Panc1 (cell line): Measurements from ENCODE around the gene PLPP1. TPM values are rescaled to one million over a fixed set of nuclear protein-coding genes. Genes with fewer than 3 reads are reported as not detected.

Source experiments
- ATAC-seq: fragments of 200-7000 bp; cut with Tn5 transposase; 2 replicates; pipeline ENCODE4 v1.9.1; 2020; ENCODE audit warnings: mild to moderate bottlenecking, moderate library complexity
- BruUV-seq: library from RNA; stranded (reverse); fragments of 400-500 nt; replicated peaks from 2 replicates; lab custom pipeline; 2021; lab: Mats Ljungman, UMichigan
- CTCF ChIA-PET: fragments of 300-600 bp; sonication (Branson Sonifier 250); formaldehyde crosslinking; loops from one replicate; lab custom pipeline; 2022; ENCODE audit warnings: antibody characterized with exemption; lab: Charles Lee
- POLR2A ChIA-PET: fragments of 300-600 bp; sonication (Branson Sonifier 250); formaldehyde crosslinking; loops from one replicate; lab custom pipeline; 2022; ENCODE audit warnings: antibody characterized with exemption; lab: Charles Lee
- DNase-seq: peaks from one replicate; pipeline ENCODE4 v3.0.0-alpha.2; 2010; ENCODE audit warnings: low read depth, low spot score
- H3K27ac ChIP-seq: 2 replicates; pipeline ENCODE4 v1.5.1; 2011; ENCODE audit warnings: mild to moderate bottlenecking, low read length, inconsistent platforms
- H3K27me3 ChIP-seq: fragments of 200-500 bp; sonication (Bioruptor generic); 2 replicates; pipeline ENCODE4 v1.6.0; 2014; ENCODE audit warnings: low read length, inconsistent platforms; ENCODE audit not compliant: control insufficient read depth, insufficient read depth
- H3K36me3 ChIP-seq: fragments of 200-500 bp; sonication (Bioruptor generic); 2 replicates; pipeline ENCODE4 v1.5.1; 2014; ENCODE audit warnings: inconsistent platforms, mild to moderate bottlenecking, low read length, moderate library complexity; ENCODE audit not compliant: control insufficient read depth, insufficient read depth
- H3K4me1 ChIP-seq: 2 replicates; pipeline ENCODE4 v1.5.1; 2011; ENCODE audit warnings: inconsistent platforms, mild to moderate bottlenecking, low read length, moderate library complexity; ENCODE audit not compliant: control insufficient read depth, insufficient read depth
- H3K4me3 ChIP-seq, 2 experiments: 2 replicates each; pipeline ENCODE4 v1.5.1; 2011 to 2012; ENCODE audit warnings: low read depth in 2 of 2, low read length in 2 of 2, mild to moderate bottlenecking in 2 of 2, inconsistent platforms in 1 of 2, moderate library complexity in 1 of 2
- H3K9me3 ChIP-seq: fragments of 200-500 bp; sonication (Bioruptor generic); 2 replicates; pipeline ENCODE4 v1.5.1; 2014; ENCODE audit warnings: low read depth, mild to moderate bottlenecking, inconsistent platforms, low read length, moderate library complexity; ENCODE audit not compliant: control insufficient read depth, insufficient read depth
- POLR2AphosphoS5 ChIP-seq: IDR thresholded peaks from 2 replicates; pipeline ENCODE4 v1.6.1; 2012; ENCODE audit warnings: mild to moderate bottlenecking, low read depth, low read length, moderate library complexity
- SIN3A ChIP-seq: IDR thresholded peaks from 2 replicates; pipeline ENCODE4 v1.6.1; 2012; ENCODE audit warnings: low read depth, mild to moderate bottlenecking, low read length, moderate library complexity, borderline replicate concordance; ENCODE audit not compliant: insufficient read depth
- TCF7L2 ChIP-seq: IDR thresholded peaks from 2 replicates; pipeline ENCODE4 v1.6.1; 2011; ENCODE audit warnings: mild to moderate bottlenecking, low read depth, low read length, inconsistent platforms
- in situ Hi-C: cut with HindIII; loops from 2 replicates; pipeline ENCODE4 v1.10.0; 2016; ENCODE audit warnings: low sequenced_read_pairs, low pct_unique_long_range_greater_than_20kb
- intact Hi-C: fragments of 100-400 bp; cut with micrococcal nuclease; formaldehyde crosslinking; loops from one replicate; pipeline ENCODE4 v1.10.0; 2022; ENCODE audit not compliant: unreplicated experiment
- total RNA-seq: library from RNA; stranded (reverse); gene quantifications from one replicate; pipeline ENCODE4 v1.2.1, GENCODE V29; 2021; ENCODE audit not compliant: unreplicated experiment
- TF ChIP-seq, protein P1 (sequence below): fragments of 450-650 bp; IDR thresholded peaks from 2 replicates; pipeline ENCODE4 v1.5.1; 2017; ENCODE audit warnings: mild to moderate bottlenecking
- TF ChIP-seq, protein P2 (sequence below), 2 experiments: IDR thresholded peaks; 2 replicates each; pipeline ENCODE4 v1.6.1; 2011 to 2012; ENCODE audit warnings: low read depth in 2 of 2, control low read depth in 1 of 2, low read length in 1 of 2, mild to moderate bottlenecking in 1 of 2, moderate library complexity in 1 of 2; ENCODE audit not compliant: insufficient read depth in 1 of 2

The PLPP1 gene
- total RNA-seq, 1 experiment from 2014 or later = 35.7 TPM

DNA sequence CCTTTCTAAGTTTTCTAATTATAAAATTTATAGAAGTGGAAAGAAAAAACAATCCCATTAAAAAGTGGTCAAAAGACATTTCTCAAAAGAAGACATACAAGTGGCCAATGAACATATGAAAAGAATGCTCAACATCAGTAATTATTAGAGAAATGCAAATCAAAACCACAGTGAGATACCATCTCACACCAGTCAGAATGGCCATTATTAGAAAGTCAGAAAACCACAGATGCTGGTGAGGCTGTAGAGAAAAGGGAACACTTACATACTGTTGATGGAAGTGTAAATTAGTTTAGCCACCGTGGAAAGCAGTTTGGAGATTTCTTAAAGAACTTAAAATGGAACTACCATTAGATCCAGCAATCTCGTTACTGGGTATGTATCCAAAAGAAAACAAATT is 23.7 kb upstream of the PLPP1 start:
- no peak for ATAC-seq
- DNase-seq = no peak
- intact Hi-C loops (no loop called here), in situ Hi-C loops (no loop called here)
- no peaks in the 10 kb centered on the region for H3K4me1 ChIP-seq
- H3K9me3 ChIP-seq = no peaks in the 10 kb centered on the region
- H3K27ac ChIP-seq = no peak overlapping the region
- TF ChIP-seq SIN3A (no peak), TCF7L2 (no peak), POLR2AphosphoS5 (no peak)
- TF ChIP-seq, protein P1, sequence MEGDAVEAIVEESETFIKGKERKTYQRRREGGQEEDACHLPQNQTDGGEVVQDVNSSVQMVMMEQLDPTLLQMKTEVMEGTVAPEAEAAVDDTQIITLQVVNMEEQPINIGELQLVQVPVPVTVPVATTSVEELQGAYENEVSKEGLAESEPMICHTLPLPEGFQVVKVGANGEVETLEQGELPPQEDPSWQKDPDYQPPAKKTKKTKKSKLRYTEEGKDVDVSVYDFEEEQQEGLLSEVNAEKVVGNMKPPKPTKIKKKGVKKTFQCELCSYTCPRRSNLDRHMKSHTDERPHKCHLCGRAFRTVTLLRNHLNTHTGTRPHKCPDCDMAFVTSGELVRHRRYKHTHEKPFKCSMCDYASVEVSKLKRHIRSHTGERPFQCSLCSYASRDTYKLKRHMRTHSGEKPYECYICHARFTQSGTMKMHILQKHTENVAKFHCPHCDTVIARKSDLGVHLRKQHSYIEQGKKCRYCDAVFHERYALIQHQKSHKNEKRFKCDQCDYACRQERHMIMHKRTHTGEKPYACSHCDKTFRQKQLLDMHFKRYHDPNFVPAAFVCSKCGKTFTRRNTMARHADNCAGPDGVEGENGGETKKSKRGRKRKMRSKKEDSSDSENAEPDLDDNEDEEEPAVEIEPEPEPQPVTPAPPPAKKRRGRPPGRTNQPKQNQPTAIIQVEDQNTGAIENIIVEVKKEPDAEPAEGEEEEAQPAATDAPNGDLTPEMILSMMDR = no peak
- TF ChIP-seq, protein P2, sequence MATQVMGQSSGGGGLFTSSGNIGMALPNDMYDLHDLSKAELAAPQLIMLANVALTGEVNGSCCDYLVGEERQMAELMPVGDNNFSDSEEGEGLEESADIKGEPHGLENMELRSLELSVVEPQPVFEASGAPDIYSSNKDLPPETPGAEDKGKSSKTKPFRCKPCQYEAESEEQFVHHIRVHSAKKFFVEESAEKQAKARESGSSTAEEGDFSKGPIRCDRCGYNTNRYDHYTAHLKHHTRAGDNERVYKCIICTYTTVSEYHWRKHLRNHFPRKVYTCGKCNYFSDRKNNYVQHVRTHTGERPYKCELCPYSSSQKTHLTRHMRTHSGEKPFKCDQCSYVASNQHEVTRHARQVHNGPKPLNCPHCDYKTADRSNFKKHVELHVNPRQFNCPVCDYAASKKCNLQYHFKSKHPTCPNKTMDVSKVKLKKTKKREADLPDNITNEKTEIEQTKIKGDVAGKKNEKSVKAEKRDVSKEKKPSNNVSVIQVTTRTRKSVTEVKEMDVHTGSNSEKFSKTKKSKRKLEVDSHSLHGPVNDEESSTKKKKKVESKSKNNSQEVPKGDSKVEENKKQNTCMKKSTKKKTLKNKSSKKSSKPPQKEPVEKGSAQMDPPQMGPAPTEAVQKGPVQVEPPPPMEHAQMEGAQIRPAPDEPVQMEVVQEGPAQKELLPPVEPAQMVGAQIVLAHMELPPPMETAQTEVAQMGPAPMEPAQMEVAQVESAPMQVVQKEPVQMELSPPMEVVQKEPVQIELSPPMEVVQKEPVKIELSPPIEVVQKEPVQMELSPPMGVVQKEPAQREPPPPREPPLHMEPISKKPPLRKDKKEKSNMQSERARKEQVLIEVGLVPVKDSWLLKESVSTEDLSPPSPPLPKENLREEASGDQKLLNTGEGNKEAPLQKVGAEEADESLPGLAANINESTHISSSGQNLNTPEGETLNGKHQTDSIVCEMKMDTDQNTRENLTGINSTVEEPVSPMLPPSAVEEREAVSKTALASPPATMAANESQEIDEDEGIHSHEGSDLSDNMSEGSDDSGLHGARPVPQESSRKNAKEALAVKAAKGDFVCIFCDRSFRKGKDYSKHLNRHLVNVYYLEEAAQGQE (IDR thresholded peaks at IDR 0.05; ENCODE audit: insufficient read depth in 1 of 2, low read depth in 2 of 2, low read length in 1 of 2) = no peak
- H3K27me3 ChIP-seq = no peaks in the 10 kb centered on the region; the same call in 1 of the 2 replicates
- H3K36me3 ChIP-seq = no peaks in the 10 kb centered on the region
- no TSS peak for BruUV-seq
- H3K4me3 ChIP-seq = no peak overlapping the region
- POLR2A ChIA-PET = interaction anchor here (0.6 kb wide), 1 partner anchor 8 kb away, joined by 5 read pairs; no protein-coding TSS in a partner anchor
- CTCF ChIA-PET = no interaction called here

DNA sequence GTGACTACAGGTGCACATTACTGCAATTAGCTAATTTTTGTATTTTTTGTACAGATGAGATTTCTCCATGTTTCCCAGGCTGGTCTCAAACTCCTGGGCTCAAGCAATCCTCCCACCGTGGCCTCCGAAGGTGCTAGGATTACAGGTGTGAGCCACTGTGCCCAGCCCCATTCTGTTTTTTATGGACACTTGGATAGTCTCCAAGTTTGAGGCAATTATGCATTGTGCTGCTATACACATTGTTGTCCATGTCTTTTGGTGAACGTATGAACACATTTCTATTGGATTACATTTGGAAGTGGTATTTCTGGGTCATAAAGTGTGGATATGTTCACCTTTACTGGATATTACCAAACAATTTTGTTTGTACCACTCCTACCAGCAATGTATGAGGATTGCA is 22.4 kb upstream of the PLPP1 start:
- intact Hi-C loops (no loop called here), in situ Hi-C loops (no loop called here)
- DNase-seq = no peak
- CTCF ChIA-PET = no interaction called here
- POLR2A ChIA-PET = no interaction called here
- Histone ChIP-seq H3K27me3 (no peaks in the 10 kb centered on the region; the same call in 1 of the 2 replicates), H3K27ac (no peak overlapping the region), H3K9me3 (no peaks in the 10 kb centered on the region), H3K36me3 (no peaks in the 10 kb centered on the region), H3K4me1 (no peaks in the 10 kb centered on the region), H3K4me3 (no peak overlapping the region)
- BruUV-seq = no TSS peak
- TF ChIP-seq, protein P2 (IDR thresholded peaks at IDR 0.05; ENCODE audit: insufficient read depth in 1 of 2, low read depth in 2 of 2, low read length in 1 of 2) = no peak
- TF ChIP-seq TCF7L2 = no peak
- TF ChIP-seq, protein P1 = no peak
- TF ChIP-seq SIN3A = no peak
- TF ChIP-seq POLR2AphosphoS5 = no peak
- no peak for ATAC-seq
